Measurements from ENCODE around the gene NUSAP1. TPM values are rescaled to one million over a fixed set of nuclear protein-coding genes. Genes with fewer than 3 reads are reported as not detected.

NUSAP1 gene
- total RNA-seq, 1 experiment from 2014 or later = 146 TPM

GRCh38 chr15:41408234-41408641 lies 75.6 kb downstream of the NUSAP1 start:
- Histone ChIP-seq H3K79me2 (ENCODE audit: insufficient read depth, low read length) (peaks cover 5% of the 10 kb centered on the region; the same call in 1 of the 2 replicates), H3K4me1 (ENCODE audit: control insufficient read depth in 1 of 2, insufficient read depth in 2 of 2, low read length in 2 of 2) (peaks cover 3 to 6% of the 10 kb centered on the region in 2 experiments; a peak in 3 of 4 replicates), H3K9me3 (ENCODE audit: control insufficient read depth in 1 of 2, insufficient read depth in 1 of 2, low read depth in 1 of 2, low read length in 2 of 2) (no peaks in the 10 kb centered on the region), H3K27ac (ENCODE audit: low read depth, low read length) (no peak overlapping the region), H4K20me1 (ENCODE audit: insufficient read depth) (no peaks in the 10 kb centered on the region), H3K36me3 (ENCODE audit: control insufficient read depth in 1 of 2, insufficient read depth in 2 of 2, low read length in 2 of 2) (no peaks in the 10 kb centered on the region), H3K9ac (ENCODE audit: low read length) (no peak overlapping the region), H3K9me2 (ENCODE audit: insufficient read depth) (no peaks in the 10 kb centered on the region), H3K27me3 (ENCODE audit: insufficient read depth, low read length) (no peaks in the 10 kb centered on the region), H3K4me3 (replicated peaks in 1 of 2; ENCODE audit: low read depth in 1 of 2, low read length in 2 of 2) (no peak overlapping the region), H2AFZ (ENCODE audit: low read depth, low read length, poor library complexity, severe bottlenecking) (no peak overlapping the region), H3K4me2 (ENCODE audit: low read length) (no peak overlapping the region)
- POLR2A ChIA-PET = no interaction called here
- no TSS peak for BruUV-seq (replicated peaks)
- CTCF ChIA-PET = no interaction called here
- DNase-seq (ENCODE audit: low read depth, low spot score) (no peak), ATAC-seq (0 out of 2 replicates have a peak, but pooled peaks have one; percentile 30)
- intact Hi-C loops (cut with micrococcal nuclease) = no loop called here
- TF ChIP-seq JUND (IDR thresholded peaks at IDR 0.05) = no peak
- TF ChIP-seq, protein P1, sequence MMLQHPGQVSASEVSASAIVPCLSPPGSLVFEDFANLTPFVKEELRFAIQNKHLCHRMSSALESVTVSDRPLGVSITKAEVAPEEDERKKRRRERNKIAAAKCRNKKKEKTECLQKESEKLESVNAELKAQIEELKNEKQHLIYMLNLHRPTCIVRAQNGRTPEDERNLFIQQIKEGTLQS (IDR thresholded peaks at IDR 0.05) = no peak
- TF ChIP-seq CEBPB (IDR thresholded peaks at IDR 0.05; ENCODE audit: low read depth) = no peak
- TF ChIP-seq SIN3A (IDR thresholded peaks at IDR 0.05; ENCODE audit: low read depth) = no peak
- no peak for TF ChIP-seq REST (IDR thresholded peaks at IDR 0.05; ENCODE audit: low read depth)
- RAD21 ChIA-PET (ENCODE audit: low non-redundant PET in 1 of 2, low total read pairs in 2 of 2, uncharacterized antibody in 2 of 2, unreplicated experiment in 2 of 2) = no interaction called here

DNA sequence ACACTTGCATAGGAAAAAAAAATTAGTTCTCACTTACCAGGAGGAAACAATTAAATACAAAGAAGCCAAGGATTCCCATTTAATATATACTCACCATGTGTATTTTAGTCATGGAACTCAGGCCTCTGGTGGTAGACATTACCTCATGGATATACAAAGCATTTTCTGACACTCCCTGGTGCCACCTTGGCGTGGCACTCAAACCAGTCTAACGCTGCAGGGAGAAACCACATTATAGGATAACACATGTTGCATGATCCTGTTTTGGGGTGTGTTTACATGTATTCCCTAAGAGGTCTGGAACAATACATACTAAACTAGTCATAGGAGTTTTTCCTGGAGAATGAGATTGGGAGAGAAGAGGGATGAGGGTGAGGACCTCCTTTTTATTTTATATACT lies 78.3 kb downstream of the NUSAP1 start:
- Histone ChIP-seq H3K36me3 (ENCODE audit: control insufficient read depth in 1 of 2, insufficient read depth in 2 of 2, low read length in 2 of 2) (no peaks in the 10 kb centered on the region), H3K27ac (ENCODE audit: low read depth, low read length) (no peak overlapping the region), H4K20me1 (ENCODE audit: insufficient read depth) (no peaks in the 10 kb centered on the region), H3K9me3 (ENCODE audit: control insufficient read depth in 1 of 2, insufficient read depth in 1 of 2, low read depth in 1 of 2, low read length in 2 of 2) (no peaks in the 10 kb centered on the region), H3K79me2 (ENCODE audit: insufficient read depth, low read length) (peaks cover 6% of the 10 kb centered on the region), H3K4me2 (ENCODE audit: low read length) (no peak overlapping the region), H3K27me3 (ENCODE audit: insufficient read depth, low read length) (no peaks in the 10 kb centered on the region), H3K9me2 (ENCODE audit: insufficient read depth) (no peaks in the 10 kb centered on the region), H2AFZ (ENCODE audit: low read depth, low read length, poor library complexity, severe bottlenecking) (no peak overlapping the region), H3K4me1 (ENCODE audit: control insufficient read depth in 1 of 2, insufficient read depth in 2 of 2, low read length in 2 of 2) (peaks cover 2 to 5% of the 10 kb centered on the region in 2 experiments; a peak in 1 of 4 replicates), H3K9ac (ENCODE audit: low read length) (no peak overlapping the region), H3K4me3 (replicated peaks in 1 of 2; ENCODE audit: low read depth in 1 of 2, low read length in 2 of 2) (no peak overlapping the region)
- CTCF ChIA-PET = no interaction called here
- intact Hi-C loops (cut with micrococcal nuclease) = no loop called here
- POLR2A ChIA-PET = no interaction called here
- TF ChIP-seq, protein P2, sequence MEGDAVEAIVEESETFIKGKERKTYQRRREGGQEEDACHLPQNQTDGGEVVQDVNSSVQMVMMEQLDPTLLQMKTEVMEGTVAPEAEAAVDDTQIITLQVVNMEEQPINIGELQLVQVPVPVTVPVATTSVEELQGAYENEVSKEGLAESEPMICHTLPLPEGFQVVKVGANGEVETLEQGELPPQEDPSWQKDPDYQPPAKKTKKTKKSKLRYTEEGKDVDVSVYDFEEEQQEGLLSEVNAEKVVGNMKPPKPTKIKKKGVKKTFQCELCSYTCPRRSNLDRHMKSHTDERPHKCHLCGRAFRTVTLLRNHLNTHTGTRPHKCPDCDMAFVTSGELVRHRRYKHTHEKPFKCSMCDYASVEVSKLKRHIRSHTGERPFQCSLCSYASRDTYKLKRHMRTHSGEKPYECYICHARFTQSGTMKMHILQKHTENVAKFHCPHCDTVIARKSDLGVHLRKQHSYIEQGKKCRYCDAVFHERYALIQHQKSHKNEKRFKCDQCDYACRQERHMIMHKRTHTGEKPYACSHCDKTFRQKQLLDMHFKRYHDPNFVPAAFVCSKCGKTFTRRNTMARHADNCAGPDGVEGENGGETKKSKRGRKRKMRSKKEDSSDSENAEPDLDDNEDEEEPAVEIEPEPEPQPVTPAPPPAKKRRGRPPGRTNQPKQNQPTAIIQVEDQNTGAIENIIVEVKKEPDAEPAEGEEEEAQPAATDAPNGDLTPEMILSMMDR (IDR thresholded peaks at IDR 0.05 in 2 of 3, conservative IDR thresholded peaks at IDR 0.05 in 1 of 3; ENCODE audit: borderline replicate concordance in 1 of 3, insufficient read depth in 1 of 3, low read depth in 2 of 3, low read length in 2 of 3) = no peak
- no peak for TF ChIP-seq ZNF274 (IDR thresholded peaks at IDR 0.05; ENCODE audit: low read depth, low read length)
- DNase-seq (ENCODE audit: low read depth, low spot score) (no peak), ATAC-seq (no peak)
- no TSS peak for BruUV-seq (replicated peaks)
- RAD21 ChIA-PET (ENCODE audit: low non-redundant PET in 1 of 2, low total read pairs in 2 of 2, uncharacterized antibody in 2 of 2, unreplicated experiment in 2 of 2) = no interaction called here

All from HCT116 (cell line).